ENCODE results near the gene FOLR3. TPM values are rescaled to one million over a fixed set of nuclear protein-coding genes. Genes with fewer than 3 reads are reported as not detected.

The FOLR3 gene
- total RNA-seq, 1 donor from 2014 or later = 0.52 TPM

DNA sequence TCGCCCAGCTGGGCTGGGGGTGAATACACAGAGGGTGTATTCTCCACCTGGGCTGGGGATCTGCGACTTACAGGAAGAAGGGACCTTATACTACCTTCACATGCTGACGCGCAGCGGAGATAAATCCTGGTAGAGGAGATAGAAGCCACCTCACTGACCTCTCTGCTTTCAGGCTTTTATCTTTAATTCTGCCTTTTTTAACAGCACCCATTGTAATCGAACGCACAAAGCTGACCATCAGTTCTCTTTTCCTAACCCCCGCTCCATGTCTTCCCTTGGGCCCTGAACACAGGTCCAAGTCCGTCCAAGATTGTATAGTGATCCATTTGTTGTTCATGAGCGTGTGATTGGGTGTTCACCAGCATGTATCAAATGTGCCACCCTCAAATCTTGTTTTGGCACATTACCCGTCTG is 31.8 kb upstream of the FOLR3 start:
- Histone ChIP-seq H3K9me3 (ENCODE audit: control insufficient read depth in 3 of 3, low read length in 3 of 3) (no peaks in the 10 kb centered on the region), H3K4me3 (ENCODE audit: low read length in 3 of 3) (peak overlapping the region; percentile 86 to 88 (median 88)), H3K9ac (ENCODE audit: low read depth in 1 of 3, low read length in 3 of 3) (peak overlapping the region; percentile 77 to 87 (median 79)), H3K27me3 (ENCODE audit: control insufficient read depth in 3 of 3, insufficient read depth in 3 of 3, low read length in 3 of 3) (no peaks in the 10 kb centered on the region), H3K27ac (ENCODE audit: low read depth, low read length) (peak overlapping the region; percentile 96), H3K4me1 (ENCODE audit: control insufficient read depth in 3 of 3, insufficient read depth in 3 of 3, low read length in 3 of 3) (peaks cover 45 to 48% (median 47%) of the 10 kb centered on the region in 3 donors), H3K36me3 (ENCODE audit: control insufficient read depth in 3 of 3, insufficient read depth in 3 of 3, low read length in 3 of 3) (peaks cover 18 to 19% (median 18%) of the 10 kb centered on the region in 3 donors)

DNA sequence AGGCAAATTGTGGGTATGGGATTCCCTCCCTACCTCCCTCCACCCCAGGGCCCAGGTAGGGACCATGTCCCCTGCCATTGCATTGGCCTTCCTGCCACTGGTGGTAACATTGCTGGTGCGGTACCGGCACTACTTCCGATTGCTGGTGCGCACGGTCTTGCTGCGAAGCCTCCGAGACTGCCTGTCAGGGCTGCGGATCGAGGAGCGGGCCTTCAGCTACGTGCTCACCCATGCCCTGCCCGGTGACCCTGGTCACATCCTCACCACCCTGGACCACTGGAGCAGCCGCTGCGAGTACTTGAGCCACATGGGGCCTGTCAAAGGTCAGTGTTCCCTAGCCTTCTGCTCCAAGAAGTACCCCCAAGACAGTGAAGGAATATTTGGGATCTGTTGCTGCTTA is 29.6 kb upstream of the FOLR3 start, which contains the start of gene TOMT:
Gene TOMT, plus strand, starts transcription at position 37 of the 400 bp plus-strand sequence. Its CDS starts 28 bp downstream, at position 65.
- Histone ChIP-seq H3K9ac (ENCODE audit: low read depth in 1 of 3, low read length in 3 of 3) (peak within 1 kb of the TSS in 1 of 3 donors; percentile 8), H3K4me1 (ENCODE audit: control insufficient read depth in 3 of 3, insufficient read depth in 3 of 3, low read length in 3 of 3) (peaks cover 24 to 28% (median 27%) of the 10 kb centered on the region in 3 donors)

DNA sequence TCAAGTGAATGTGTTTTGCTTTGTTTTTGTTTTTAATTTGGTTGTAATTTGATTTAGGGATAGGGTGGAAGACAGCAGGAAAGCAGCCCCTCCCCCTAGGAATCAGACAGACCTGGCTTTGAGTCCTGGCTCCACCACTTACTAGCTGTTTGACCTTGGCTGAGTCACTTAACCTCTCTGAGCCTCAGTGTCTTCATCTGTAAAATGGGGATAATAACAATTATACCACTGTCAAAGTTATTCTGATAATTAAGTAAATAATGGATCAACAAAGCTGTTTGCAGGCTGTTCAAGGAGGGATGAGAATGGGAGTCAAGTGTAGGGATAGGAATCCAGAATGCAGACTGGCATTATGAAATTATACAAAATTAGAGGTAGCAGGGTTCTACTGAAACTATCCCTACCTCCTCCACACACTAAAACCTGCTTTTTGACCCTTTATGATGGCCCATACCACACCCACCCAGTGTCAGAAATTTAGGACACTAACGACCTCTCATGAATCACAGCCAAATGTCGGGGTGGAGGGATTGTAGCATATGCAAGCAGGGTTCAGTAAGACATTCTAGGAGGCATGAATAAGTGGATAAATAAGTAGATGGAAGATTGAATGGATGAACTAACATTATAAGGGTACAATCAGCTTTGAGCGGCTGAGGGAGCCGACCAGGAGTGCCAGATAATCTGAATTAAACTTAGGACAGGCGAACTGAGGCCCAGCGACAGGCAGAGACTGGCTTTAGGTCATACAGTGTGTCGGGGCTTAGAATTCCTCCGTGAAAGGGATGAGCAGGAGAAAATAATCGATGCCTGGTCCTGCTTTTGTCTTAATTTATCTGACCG is 24.0 kb upstream of the FOLR3 start:
- H3K4me3 ChIP-seq (ENCODE audit: low read length in 3 of 3) = peak overlapping the region; percentile 89 to 96 (median 92)
- peaks cover 10 to 28% (median 13%) of the 10 kb centered on the region in 3 donors for H3K36me3 ChIP-seq (ENCODE audit: control insufficient read depth in 3 of 3, insufficient read depth in 3 of 3, low read length in 3 of 3)
- H3K9me3 ChIP-seq (ENCODE audit: control insufficient read depth in 3 of 3, low read length in 3 of 3) = no peaks in the 10 kb centered on the region
- H3K9ac ChIP-seq (ENCODE audit: low read depth in 1 of 3, low read length in 3 of 3) = peak overlapping the region; percentile 91 to 98 (median 97)
- peak overlapping the region; percentile 99 for H3K27ac ChIP-seq (ENCODE audit: low read depth, low read length)
- H3K27me3 ChIP-seq (ENCODE audit: control insufficient read depth in 3 of 3, insufficient read depth in 3 of 3, low read length in 3 of 3) = peaks cover 0 to 3% (median 0%) of the 10 kb centered on the region in 3 donors
- H3K4me1 ChIP-seq (ENCODE audit: control insufficient read depth in 3 of 3, insufficient read depth in 3 of 3, low read length in 3 of 3) = peaks cover 6 to 21% (median 16%) of the 10 kb centered on the region in 3 donors

More for the DNA sequence above, 29.6 kb upstream of the FOLR3 start, which contains the start of gene TOMT:
- Histone ChIP-seq H3K27ac (ENCODE audit: low read depth, low read length) (no peak within 1 kb of the TSS), H3K36me3 (ENCODE audit: control insufficient read depth in 3 of 3, insufficient read depth in 3 of 3, low read length in 3 of 3) (peaks cover 13 to 31% (median 13%) of the 10 kb centered on the region in 3 donors), H3K9me3 (ENCODE audit: control insufficient read depth in 3 of 3, low read length in 3 of 3) (no peaks in the 10 kb centered on the region), H3K4me3 (ENCODE audit: low read length in 3 of 3) (no peak within 1 kb of the TSS), H3K27me3 (ENCODE audit: control insufficient read depth in 3 of 3, insufficient read depth in 3 of 3, low read length in 3 of 3) (no peaks in the 10 kb centered on the region)

DNA sequence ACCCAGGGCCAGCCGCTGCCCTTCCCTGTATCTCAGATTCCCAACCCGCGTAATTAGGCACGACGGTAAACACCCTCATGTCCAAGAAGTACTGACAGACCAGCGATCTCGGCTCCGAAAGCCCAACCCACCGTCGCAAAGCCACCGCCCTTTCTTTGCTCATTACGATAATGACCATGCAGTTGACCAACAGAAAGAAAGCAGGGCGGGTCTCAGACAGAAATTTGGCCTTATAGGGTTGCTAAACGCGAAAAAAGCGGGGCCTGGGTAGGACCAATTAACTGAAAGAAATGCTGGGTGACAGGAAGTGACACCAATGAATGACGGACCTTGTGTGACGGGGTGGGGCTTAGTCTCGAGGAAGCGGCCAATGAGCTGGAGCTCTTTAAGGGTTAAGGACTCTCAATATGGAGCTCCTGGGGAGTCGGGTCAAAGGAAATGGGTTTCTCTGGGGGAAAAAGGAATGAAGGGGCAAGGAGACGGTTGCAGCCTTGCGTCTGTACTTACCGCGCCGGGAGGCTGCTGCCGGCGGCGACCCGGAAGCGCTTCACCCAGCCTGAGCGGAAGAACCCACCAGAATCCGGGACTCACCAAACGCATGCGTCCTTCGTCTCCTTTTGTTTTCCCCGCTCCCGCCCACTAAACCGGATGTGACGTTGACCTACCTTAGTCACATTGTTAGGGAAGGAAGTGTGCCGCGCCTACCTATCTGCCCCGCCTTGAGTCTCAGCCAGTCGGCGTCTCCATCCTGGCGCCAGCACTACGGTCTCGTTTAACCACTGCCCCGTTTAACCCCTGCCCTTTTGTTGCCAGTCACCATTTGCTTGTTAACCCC is 23.2 kb upstream of the FOLR3 start, which contains the start of gene ANAPC15:
Gene ANAPC15, minus strand, starts transcription at position 553 of the 835 bp plus-strand sequence. CDS start 1,419 bp downstream, outside the sequence.
- Histone ChIP-seq H3K9me3 (ENCODE audit: control insufficient read depth in 3 of 3, low read length in 3 of 3) (no peaks in the 10 kb centered on the region), H3K4me1 (ENCODE audit: control insufficient read depth in 3 of 3, insufficient read depth in 3 of 3, low read length in 3 of 3) (peaks cover 6 to 21% (median 16%) of the 10 kb centered on the region in 3 donors), H3K36me3 (ENCODE audit: control insufficient read depth in 3 of 3, insufficient read depth in 3 of 3, low read length in 3 of 3) (peaks cover 10 to 27% (median 13%) of the 10 kb centered on the region in 3 donors), H3K27me3 (ENCODE audit: control insufficient read depth in 3 of 3, insufficient read depth in 3 of 3, low read length in 3 of 3) (peaks cover 0 to 3% (median 0%) of the 10 kb centered on the region in 3 donors), H3K9ac (ENCODE audit: low read depth in 1 of 3, low read length in 3 of 3) (peak within 1 kb of the TSS; percentile 97 to 98 (median 97)), H3K4me3 (ENCODE audit: low read length in 3 of 3) (peak within 1 kb of the TSS; percentile 89 to 96 (median 92)), H3K27ac (ENCODE audit: low read depth, low read length) (peak within 1 kb of the TSS; percentile 99)

GRCh38 chr11:72112978-72113808 is 22.3 kb upstream of the FOLR3 start:
- Histone ChIP-seq H3K27ac (ENCODE audit: low read depth, low read length) (peak overlapping the region; percentile 99), H3K4me1 (ENCODE audit: control insufficient read depth in 3 of 3, insufficient read depth in 3 of 3, low read length in 3 of 3) (peaks cover 6 to 21% (median 16%) of the 10 kb centered on the region in 3 donors), H3K27me3 (ENCODE audit: control insufficient read depth in 3 of 3, insufficient read depth in 3 of 3, low read length in 3 of 3) (peaks cover 0 to 3% (median 0%) of the 10 kb centered on the region in 3 donors), H3K36me3 (ENCODE audit: control insufficient read depth in 3 of 3, insufficient read depth in 3 of 3, low read length in 3 of 3) (peaks cover 10 to 24% (median 13%) of the 10 kb centered on the region in 3 donors), H3K4me3 (ENCODE audit: low read length in 3 of 3) (peak overlapping the region; percentile 89 to 96 (median 92)), H3K9ac (ENCODE audit: low read depth in 1 of 3, low read length in 3 of 3) (peak overlapping the region; percentile 97 to 98 (median 97)), H3K9me3 (ENCODE audit: control insufficient read depth in 3 of 3, low read length in 3 of 3) (no peaks in the 10 kb centered on the region)

DNA sequence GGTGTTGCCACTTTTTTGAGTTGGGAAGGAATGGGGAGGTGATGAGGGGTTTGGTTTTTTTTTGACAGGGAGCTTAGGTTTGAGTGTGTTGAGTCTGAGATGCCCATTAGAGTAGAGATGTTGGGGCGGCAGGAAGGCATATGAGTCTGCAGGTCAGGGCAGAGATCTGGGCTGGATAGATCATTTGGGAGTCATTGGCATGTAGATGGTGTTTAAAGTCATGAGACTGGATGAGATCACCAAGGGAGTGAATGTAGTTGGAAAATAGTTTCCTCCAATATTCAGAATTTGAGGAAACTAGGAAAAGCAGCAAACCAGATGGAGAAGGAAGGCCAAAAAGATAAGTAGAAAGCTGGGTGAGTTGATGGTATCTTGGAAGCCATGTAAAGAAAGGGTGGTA is 21.0 kb upstream of the FOLR3 start:
- no peak overlapping the region for H3K9ac ChIP-seq (ENCODE audit: low read depth in 1 of 3, low read length in 3 of 3)

GRCh38 chr11:72116019-72116755 is 19.3 kb upstream of the FOLR3 start:
- H3K9me3 ChIP-seq (ENCODE audit: control insufficient read depth in 3 of 3, low read length in 3 of 3) = no peaks in the 10 kb centered on the region
- no peaks in the 10 kb centered on the region for H3K36me3 ChIP-seq (ENCODE audit: control insufficient read depth in 3 of 3, insufficient read depth in 3 of 3, low read length in 3 of 3)
- H3K4me3 ChIP-seq (ENCODE audit: low read length in 3 of 3) = no peak overlapping the region

More for the DNA sequence above, 21.0 kb upstream of the FOLR3 start:
- Histone ChIP-seq H3K4me3 (ENCODE audit: low read length in 3 of 3) (no peak overlapping the region), H3K4me1 (ENCODE audit: control insufficient read depth in 3 of 3, insufficient read depth in 3 of 3, low read length in 3 of 3) (peaks cover 6 to 21% (median 16%) of the 10 kb centered on the region in 3 donors), H3K9me3 (ENCODE audit: control insufficient read depth in 3 of 3, low read length in 3 of 3) (no peaks in the 10 kb centered on the region), H3K27me3 (ENCODE audit: control insufficient read depth in 3 of 3, insufficient read depth in 3 of 3, low read length in 3 of 3) (peaks cover 0 to 3% (median 0%) of the 10 kb centered on the region in 3 donors), H3K36me3 (ENCODE audit: control insufficient read depth in 3 of 3, insufficient read depth in 3 of 3, low read length in 3 of 3) (peaks cover 3 to 13% (median 4%) of the 10 kb centered on the region in 3 donors), H3K27ac (ENCODE audit: low read depth, low read length) (no peak overlapping the region)

DNA sequence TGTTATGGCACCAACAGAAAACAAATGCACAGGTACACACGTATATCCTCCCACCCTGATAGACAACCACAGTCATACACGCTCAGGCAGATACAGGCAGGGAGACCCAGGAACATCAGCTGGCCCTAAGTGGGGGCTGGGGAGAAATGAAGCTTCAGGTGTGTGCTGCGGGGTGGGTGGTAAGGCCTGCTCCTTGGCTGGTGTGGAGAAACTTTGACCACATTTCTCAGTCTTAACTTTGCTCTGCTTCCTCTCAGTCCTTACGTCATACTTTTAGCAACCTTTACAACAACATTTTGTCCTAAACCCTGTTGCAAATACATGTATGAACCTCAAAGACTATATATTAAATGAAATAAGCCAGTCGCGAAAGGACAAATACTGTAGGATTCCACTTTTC is 16.3 kb upstream of the FOLR3 start:
- Histone ChIP-seq H3K27ac (ENCODE audit: low read depth, low read length) (no peak overlapping the region), H3K9me3 (ENCODE audit: control insufficient read depth in 3 of 3, low read length in 3 of 3) (no peaks in the 10 kb centered on the region), H3K9ac (ENCODE audit: low read depth in 1 of 3, low read length in 3 of 3) (no peak overlapping the region), H3K4me1 (ENCODE audit: control insufficient read depth in 3 of 3, insufficient read depth in 3 of 3, low read length in 3 of 3) (no peaks in the 10 kb centered on the region), H3K36me3 (ENCODE audit: control insufficient read depth in 3 of 3, insufficient read depth in 3 of 3, low read length in 3 of 3) (no peaks in the 10 kb centered on the region), H3K4me3 (ENCODE audit: low read length in 3 of 3) (no peak overlapping the region), H3K27me3 (ENCODE audit: control insufficient read depth in 3 of 3, insufficient read depth in 3 of 3, low read length in 3 of 3) (peaks cover 0 to 6% (median 0%) of the 10 kb centered on the region in 3 donors)

More at GRCh38 chr11:72116019-72116755, 19.3 kb upstream of the FOLR3 start:
- Histone ChIP-seq H3K9ac (ENCODE audit: low read depth in 1 of 3, low read length in 3 of 3) (no peak overlapping the region), H3K27me3 (ENCODE audit: control insufficient read depth in 3 of 3, insufficient read depth in 3 of 3, low read length in 3 of 3) (peaks cover 0 to 6% (median 0%) of the 10 kb centered on the region in 3 donors), H3K4me1 (ENCODE audit: control insufficient read depth in 3 of 3, insufficient read depth in 3 of 3, low read length in 3 of 3) (peaks cover 6 to 17% (median 13%) of the 10 kb centered on the region in 3 donors), H3K27ac (ENCODE audit: low read depth, low read length) (no peak overlapping the region)

Data from skeletal muscle tissue (tissue), 4 donors.